Renal pelvis (tissue), 4 donors: Measurements from ENCODE around the gene TTYH2. TPM values are rescaled to one million over a fixed set of nuclear protein-coding genes. Genes with fewer than 3 reads are reported as not detected.

Source experiments
- DNase-seq: peaks from one replicate; pipeline ENCODE4 v3.0.0-alpha.2; 2013
- polyA plus RNA-seq, 3 donors: library from polyadenylated mRNA; unstranded; fragments of 120-200 nt; gene quantifications; one replicate each; pipeline ENCODE4 v1.2.1, GENCODE V29; 2013; ENCODE audit not compliant: insufficient read length in 3 of 3

Gene TTYH2
- polyA plus RNA-seq, 3 donors = 16.7 to 17.7 (median 17.5) TPM

DNA sequence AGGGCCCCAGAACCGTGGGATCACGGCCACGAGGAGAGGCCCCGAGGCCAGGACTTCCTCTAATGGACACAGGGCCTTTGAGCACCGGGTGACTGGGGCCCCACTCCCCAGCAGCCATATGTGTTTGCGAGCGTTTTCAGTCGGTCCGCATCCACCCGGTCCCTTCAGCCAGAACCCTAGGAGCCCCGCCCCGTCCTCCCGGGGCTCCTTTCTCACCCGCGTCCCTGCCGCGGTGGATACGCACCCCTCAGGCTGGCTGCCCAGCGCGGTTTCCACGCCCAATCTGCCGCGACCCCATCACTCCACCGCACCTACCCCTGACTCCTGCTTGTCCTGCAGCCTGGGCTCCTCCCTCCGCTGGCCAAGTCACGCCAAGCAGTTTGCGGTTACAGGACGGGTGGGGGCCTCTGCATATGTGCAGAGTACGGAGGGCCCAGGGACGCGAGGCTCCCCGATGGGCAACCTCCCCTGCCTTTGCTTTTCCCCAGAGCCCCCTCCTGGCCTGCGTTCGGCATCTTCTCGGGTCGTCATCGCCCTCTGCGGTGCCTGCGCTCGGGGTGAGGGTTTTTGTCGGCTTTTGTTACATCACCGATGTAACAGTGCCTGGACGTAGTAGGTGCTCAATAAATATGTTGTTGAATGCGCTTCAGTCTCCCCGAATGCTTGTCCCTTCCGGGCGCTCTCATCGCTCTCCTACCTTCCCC is 1.0 kb upstream of the TTYH2 start:
- no peak for DNase-seq

DNA sequence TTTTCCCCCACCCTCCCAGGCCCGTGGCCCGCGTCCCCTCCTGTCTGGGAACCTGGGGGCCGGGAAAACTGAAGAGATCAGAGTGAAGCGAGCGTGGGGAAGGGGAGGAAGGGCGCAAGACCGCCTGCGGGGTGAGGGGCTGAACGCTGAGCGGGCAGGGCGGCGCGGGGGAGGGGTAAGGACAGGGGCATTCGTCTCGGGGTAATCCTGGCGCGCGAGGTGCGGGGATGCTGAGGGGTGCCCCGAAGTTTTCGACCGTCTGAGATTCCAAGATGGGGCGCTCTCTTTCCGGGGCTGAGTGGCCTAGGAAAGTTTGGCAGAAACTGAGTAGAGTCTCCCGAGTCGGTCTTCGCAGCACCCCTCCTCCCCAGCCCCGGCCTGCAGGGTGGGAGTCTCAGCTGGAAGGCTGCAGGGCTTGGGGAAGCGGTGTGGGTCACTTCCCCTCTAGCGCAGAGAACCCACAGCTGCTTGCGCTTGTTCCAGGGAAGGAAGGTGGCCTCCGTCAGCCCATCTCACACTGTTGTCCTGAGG is 555 bp downstream of the TTYH2 start:
- DNase-seq = no peak

DNA sequence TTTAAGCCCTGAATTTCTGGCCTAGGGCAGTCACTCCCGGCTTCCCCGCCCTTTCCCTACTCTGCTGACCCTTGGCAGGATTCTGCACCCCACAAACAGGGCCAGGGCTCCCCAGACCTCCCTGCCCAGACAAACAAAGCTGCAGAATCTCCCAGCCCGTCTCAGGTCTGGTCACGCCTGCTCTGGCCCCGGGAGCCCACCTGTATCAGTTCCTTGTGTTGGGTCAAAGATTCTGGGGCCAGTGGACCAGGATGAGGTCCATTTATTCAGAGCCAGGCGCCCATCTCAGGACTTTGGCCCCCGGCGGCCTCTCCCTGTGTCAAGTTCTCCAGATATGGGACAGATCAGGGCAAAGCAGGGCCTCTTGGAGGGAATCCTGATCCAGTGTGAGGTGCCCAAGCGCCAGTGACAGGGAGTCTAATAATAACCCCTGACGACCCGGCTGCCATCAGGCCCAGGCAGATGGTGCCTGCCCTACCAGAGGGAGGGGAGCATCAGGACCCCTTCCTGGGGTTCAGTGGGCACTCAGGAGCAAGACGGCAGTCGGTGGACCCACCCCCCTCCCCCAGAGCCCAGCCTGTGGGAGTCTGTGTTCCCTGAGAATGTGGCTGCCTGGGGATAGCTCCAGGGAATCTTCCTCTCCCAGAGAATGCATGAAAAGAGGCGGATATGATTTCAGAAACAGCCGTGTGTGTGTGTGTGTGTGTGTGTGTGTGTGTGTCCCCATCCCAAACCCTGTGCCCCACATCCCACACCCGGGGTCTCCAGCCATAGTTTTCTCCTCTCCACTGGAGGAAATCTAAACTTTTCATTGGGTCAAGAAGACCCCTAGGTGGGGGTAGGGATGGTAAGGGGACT is 1.3 kb downstream of the TTYH2 start:
- no peak for DNase-seq

DNA sequence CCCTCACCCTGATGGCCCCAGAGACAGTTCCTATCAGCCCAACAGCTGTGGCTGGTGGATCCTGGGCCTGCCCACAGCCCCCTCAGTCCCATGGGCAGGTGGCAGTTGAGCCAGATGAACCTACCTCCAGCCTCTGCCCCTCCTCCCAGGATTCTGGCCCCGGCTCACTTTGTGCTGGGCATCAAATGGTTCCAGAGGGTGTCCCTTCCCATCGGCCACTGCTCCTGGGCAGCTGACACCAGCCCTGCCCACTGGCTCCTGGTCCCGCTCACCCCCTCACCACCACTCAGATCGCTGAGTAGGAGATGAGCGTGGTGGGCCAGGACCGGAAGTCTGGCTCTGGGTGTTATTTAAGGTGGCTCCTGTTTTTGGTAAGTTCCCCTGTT is 2.0 kb downstream of the TTYH2 start:
- no peak for DNase-seq

DNA sequence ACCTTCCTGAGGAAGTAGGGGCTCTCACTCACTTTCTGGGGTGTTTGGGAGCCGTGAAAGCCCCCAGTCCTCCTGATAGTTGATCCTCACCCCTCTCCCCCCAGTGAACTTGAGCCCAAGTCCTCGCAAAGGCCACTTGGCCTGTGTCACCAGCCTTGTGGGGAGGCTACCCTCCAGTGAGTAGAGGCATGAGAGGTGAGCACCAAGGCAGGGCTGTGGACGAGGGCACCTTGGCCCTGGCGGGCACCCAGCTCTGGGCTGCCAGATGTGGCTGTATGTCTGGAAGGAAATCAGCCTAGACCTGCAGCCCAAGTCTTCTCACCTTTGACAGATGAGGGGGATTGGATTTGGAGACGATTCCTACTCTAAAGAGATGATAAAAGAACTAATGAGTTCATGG is 3.1 kb downstream of the TTYH2 start:
- no peak for DNase-seq

DNA sequence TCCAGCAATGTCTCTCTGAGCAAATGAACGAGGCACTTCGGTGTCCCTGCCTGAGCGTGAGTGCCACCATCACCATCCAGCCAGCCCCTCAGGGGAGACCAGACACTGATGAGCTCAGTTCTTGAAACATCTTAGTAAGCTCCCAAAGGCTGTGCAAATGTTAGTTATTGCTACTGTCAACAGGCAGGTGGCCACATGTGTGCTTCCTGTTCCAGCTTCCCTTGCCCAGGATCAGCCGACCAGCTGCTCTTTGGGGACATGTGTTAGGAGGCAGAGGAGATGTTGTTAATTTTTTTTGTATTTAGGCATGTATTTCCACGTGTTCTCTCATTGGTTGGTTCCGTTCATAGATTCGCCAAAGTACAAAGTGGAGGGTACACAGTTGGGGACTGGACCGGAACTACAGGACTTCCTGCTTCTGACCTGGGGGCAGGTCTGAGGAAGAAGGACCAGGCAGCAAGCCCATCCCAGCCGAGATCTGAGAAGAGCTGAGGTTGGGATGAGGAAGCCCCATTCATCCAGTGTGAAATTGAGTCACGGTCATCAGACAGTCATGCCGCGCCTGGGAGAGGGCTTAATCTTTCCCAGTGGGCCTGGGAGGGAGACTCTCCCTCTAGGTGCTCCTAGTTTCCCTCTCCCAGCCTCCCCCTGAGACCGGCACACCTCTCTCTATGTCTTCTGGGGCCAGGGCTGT is 3.8 kb downstream of the TTYH2 start:
- no peak for DNase-seq

DNA sequence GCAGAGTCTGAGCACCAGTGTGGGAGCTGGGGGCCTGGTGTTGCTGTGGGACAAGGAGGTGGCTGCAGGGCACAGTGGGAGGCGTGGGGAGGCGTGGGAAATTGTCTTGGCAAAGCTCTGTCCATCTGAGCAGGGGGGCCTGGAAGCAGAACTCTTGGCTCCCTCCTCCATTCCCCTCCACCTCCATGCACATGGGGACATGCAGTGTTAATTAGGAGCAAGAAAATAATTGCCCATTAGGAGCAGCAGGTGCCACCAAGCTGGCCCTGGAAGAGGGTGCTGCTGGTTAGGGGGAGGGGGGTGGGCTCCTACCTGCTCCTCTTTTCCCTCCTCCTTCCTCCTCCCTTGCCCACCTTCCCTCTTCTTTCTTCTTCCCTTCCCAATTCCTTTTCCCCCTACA is 4.5 kb downstream of the TTYH2 start:
- no peak for DNase-seq

DNA sequence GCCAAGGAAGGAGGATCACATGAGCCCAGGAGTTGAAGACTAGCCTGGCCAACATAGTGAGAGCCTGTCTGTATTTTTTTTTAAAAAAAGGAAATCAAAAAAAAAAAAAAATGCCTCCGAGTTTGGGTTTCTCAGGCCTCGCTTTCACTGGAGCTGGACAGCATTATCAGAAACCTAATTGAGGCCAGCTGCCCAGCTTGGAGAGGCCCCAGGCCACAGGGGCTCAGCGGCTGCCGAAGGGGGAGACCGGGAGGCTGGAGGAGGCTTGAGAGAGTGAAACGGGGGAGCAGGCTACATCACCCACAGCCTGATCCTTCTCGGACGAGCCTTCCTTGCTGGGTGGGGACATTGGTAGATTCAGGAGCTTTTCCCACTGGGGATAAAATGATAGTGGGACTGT is 5.1 kb downstream of the TTYH2 start:
- DNase-seq = no peak

DNA sequence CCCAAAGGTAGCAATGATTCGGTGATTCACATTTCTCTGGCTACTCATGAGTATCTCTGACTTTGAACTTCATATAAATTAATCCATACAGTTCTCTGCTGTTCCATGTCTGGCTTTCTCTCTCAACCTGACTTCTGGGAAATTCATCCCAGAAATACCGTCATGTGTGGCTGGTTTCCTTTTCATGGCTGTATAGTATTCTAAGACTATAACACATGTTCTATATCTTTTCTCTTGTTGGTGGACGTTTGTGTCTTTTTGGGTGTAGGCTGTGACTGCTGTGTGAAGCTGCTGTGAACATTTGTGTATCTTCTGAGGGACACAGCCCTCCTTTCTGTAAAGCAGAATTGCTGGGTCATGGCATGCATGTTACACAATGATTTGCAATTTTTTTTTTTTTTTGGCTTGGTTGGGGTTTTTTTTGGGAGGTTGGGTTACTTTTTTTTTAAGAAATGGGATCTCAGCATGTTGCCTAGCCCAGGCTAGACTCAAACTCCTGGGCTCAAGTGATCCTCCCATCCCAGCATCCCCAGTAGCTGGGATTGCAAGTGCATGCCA is 6.3 kb downstream of the TTYH2 start:
- no peak for DNase-seq

DNA sequence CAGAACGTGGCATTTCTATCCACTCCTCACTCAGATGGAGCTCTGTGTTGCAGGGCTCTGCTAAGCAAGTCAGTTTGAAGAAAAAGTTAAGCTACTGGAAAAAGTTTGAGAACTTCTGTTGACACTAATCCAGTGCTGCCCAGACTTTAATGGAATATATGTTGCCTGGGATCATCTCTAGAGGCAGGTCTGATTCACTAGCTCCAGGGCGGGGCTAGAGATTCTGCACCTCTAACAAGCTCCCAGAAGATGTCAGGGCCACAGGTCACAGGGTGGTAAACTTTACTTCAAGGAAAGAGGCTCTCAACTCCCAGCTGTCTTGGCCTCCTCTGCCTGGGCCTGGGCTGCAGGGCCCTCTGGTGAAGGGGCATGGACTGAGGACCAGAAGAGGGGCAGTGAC is 6.8 kb downstream of the TTYH2 start:
- no peak for DNase-seq

DNA sequence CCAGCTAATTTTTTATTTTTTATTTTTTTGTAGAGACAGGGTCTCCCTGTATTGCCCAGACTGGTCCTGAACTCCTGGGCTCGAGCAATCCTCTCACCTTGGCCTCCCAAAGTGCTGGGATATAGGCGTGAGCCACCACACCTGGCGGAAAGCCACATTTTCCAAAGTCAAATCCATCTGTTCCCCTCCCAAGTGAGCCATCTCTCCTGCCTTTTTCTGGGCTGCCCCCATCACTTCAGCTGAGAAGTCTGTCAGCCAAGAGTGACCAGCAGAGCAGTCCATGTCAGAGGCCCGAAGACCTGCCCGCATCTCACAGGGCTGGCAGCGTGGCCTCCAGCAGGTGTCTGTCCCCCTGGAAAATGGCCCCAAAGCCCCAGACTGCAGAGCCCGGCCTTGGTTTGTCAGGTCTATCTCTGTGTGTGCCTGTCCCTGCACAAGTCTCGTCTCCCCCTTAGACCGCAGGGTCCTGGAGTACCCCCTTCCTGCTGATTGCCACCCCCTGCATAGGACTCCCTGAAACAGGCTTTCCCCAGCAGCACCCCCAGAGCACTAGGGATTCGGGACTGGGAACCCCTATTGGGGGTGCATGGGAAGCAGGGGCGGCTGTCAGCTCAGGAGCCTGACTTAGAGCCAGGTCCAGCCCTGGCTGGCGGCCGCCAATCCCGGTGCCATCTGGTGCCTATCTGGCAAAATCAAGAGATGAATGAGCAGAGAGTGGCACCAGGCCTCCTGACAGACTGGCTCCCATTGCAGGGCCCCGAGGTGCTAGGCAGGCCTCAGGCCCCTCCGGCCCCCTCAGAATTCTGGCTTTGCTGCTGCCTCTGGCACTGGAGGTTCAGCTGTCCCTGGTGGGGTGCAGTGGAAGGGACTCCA is 7.8 kb downstream of the TTYH2 start:
- DNase-seq = no peak

DNA sequence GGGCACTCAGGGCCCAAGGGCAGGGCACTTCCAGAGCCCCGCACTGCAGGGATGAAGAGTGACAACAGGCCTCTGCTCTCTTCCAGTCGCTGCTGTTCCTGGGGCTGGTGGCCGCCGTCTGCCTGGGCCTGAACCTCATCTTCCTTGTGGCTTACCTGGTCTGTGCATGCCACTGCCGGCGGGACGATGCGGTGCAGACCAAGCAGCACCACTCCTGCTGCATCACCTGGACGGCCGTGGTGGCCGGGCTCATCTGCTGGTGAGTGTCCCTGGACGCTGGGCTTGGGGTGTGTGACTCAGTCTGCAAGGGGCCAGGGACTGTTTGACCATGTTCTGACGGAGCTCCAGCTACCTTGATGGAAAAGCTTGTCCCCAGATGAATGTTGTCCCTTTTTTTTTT is 9.0 kb downstream of the TTYH2 start:
- DNase-seq = no peak

DNA sequence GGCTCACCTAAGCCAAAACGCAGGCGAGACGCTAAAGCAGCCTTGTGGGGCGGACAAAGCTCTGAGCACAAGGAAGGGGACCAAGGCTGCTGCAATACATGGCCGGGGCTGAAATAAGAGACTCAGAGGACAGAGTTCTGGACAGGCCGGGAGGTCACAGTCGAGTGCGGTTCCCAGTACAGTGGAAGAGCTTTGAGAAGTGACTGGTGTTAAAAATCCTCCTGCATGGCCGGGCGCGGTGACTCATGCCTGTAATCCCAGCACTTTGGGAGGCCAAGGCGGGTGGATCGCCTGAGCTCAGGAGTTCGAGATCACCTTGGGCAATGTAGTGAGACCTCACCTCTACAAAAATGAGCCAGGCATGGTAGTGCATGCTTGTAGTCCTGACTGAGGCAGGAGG is 10.5 kb downstream of the TTYH2 start:
- DNase-seq = no peak

DNA sequence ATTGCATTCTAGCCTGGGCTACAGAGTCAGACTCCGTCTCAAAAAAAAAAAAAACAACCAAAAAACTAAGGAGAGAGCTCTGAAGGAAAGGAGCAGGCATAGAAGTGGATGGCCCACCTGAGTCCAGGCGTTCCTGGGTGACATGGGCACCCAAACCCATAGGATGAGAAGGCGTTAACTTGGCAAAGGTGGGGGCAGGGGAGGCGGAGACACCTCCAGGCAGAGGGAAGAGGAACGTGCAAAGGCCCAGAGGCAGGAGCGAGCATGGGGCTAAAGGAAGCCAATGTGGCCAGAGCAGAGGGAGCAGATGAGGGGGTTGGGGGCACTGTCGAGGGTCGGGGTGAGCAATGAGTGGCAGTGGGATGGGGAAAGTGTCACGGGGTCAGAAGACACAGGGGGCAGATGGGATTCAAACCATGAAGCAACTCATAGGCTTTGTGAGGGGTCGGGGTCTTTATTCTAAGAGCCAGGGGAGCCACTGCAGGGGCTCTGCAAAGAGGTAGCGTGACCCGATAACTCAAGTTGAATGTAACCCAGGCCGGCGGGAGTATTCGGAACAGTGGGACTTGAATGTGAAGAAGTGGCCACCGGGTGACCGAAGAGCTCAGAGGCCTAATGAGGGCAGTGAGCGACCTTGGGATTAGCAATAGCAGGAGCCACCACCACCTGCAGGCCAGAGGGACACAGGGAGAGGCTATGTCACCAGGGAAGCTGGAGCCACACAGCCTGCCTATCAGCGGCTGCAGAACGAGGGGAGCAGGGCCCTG is 11.8 kb downstream of the TTYH2 start:
- no peak for DNase-seq

DNA sequence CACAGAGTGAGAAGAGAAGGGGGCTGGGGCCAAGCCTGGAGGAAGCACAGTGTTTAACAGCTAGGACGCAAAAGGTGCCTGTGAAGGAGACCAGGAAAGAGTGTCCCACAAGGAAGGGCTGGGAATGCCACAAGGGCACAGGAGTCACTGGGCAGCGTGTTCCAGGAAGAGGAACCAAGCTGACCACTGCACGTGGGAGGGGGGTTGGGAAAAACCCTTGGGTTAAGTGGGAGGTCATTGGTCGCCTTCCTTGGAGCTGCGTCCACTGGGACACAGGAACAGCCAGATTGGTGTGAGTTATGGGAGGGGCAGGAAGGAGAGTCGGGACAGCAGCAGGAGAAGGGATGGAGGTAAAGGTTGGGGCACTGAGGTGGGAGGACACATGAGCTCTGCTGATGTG is 12.9 kb downstream of the TTYH2 start:
- DNase-seq = no peak

DNA sequence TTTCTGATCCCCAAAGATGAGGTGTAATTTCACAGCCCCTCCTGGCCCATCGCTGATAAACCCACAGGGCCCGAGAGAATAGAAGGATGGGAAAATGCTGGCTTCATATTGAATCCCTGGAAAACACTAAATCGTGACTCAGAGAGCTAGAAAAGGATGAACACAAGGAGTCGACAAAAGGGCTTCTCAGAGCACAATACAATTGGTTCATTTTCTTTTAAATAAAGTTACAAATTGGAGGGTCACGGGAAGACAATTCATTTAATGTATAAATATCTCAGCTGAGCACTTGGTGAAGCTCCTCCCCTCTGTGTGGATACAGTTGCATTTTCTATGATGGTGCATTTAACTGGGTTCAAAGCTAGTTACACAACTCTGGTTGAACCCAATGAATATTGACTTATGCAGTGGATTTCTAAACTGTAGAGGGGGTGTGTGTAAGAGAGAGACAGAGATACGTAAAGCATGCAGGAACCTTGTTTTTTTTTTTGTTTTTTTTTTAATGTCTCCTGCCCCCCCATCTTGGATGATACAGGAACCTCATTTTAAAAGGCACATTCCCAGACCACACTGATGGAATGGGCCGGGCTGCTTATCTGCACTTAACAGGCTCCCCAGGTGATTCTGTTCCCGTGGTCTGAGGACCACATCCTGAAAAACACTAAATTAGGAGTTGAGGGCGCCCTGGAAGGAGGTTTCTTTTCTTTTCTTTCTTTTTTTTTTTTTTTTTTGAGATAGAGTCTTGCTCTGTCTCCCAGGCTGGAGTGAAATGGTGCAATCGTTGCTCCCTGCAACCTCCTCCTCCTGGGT is 14.1 kb downstream of the TTYH2 start:
- no peak for DNase-seq

DNA sequence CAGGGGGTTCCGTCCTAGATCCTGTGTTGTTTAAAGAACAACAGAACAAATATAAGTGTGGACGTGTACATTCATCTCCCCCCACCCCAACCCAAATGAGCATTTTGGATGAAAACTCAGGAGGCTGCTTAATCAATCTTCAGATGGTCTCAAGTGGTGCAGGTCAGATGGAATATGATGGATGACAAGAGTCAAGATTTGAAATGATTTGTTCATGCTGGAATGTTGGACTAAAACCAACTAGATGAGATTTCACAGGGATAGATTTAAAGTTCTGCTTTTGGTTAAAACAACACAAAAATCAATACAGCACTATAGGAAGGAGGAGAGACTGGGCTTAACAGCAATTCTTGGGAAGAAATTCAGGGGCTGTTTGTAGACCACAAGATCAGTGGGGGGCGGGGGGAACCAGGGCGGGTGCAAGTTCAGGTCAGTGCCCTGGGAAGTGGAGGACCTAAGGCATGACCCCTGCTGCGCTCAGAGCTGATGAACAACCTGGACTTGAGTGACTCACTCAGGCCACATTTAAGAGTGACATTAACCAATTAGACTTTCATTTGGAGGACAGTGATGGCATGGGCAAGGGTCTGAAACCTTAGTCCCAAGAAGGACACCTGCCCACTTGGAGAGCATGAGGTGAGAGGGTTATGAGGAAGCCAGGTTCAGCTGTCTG is 15.1 kb downstream of the TTYH2 start:
- no peak for DNase-seq

DNA sequence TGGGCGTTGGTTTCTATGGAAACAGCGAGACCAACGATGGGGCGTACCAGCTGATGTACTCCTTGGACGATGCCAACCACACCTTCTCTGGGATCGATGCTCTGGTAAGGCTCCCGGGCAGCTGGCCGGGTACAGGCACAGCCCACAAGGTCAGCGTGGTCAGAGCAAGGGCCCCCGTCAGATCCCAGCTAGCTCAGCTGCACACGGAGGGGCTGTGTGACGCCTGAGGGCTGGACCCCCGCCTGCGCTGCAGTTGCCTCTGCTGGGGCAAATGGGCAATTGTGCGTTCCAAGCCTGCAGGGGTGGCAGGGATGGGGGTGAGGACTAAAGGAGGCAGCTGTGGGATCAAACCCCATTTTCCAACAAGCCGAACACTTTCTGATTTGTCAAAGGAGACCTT is 17.5 kb downstream of the TTYH2 start:
- no peak for DNase-seq
